GM23338 (cell line): ENCODE results near the gene ADGRD1. TPM values are rescaled to one million over a fixed set of nuclear protein-coding genes. Genes with fewer than 3 reads are reported as not detected.

Source experiments
- ATAC-seq: fragments of 200-7000 bp; cut with Tn5 transposase; 3 replicates; pipeline ENCODE4 v1.9.1; 2020
- DNase-seq: peaks from one replicate; pipeline ENCODE4 v3.0.0-alpha.2; 2015; ENCODE audit warnings: low spot score
- H2AFZ ChIP-seq: fragments of 200-600 bp; sonication (generic); 2 replicates; pipeline ENCODE4 v1.8.0; 2016; ENCODE audit warnings: antibody characterized with exemption, mild to moderate bottlenecking, moderate library complexity
- H3F3A ChIP-seq: fragments of 200-600 bp; sonication (generic); replicated peaks from 2 replicates; pipeline ENCODE4 v1.8.0; 2017; ENCODE audit warnings: antibody characterized with exemption, mixed run types, low read depth
- H3K27ac ChIP-seq: fragments of 200-600 bp; sonication (generic); 2 replicates; pipeline ENCODE4 v1.6.1; 2016; ENCODE audit warnings: low read depth
- H3K27me3 ChIP-seq: fragments of 200-600 bp; sonication (generic); 2 replicates; pipeline ENCODE4 v1.8.0; 2016; ENCODE audit warnings: mild to moderate bottlenecking, mixed run types, moderate library complexity; ENCODE audit not compliant: insufficient read depth
- H3K36me3 ChIP-seq: fragments of 200-600 bp; sonication (generic); 2 replicates; pipeline ENCODE4 v1.8.0; 2016; ENCODE audit warnings: mild to moderate bottlenecking; ENCODE audit not compliant: insufficient read depth
- H3K4me1 ChIP-seq: fragments of 200-600 bp; sonication (generic); 2 replicates; pipeline ENCODE4 v1.8.0; 2016; ENCODE audit warnings: mild to moderate bottlenecking, moderate library complexity; ENCODE audit not compliant: insufficient read depth
- H3K4me2 ChIP-seq: fragments of 200-600 bp; sonication (generic); 2 replicates; pipeline ENCODE4 v1.7.1; 2017; ENCODE audit warnings: mixed run types
- H3K4me3 ChIP-seq: fragments of 200-600 bp; sonication (generic); 2 replicates; pipeline ENCODE4 v1.6.1; 2016; ENCODE audit warnings: mixed run types
- H3K79me2 ChIP-seq: fragments of 200-600 bp; sonication (generic); replicated peaks from 2 replicates; pipeline ENCODE4 v1.8.0; 2017; ENCODE audit warnings: mild to moderate bottlenecking; ENCODE audit not compliant: insufficient read depth
- H3K9me2 ChIP-seq: fragments of 200-600 bp; sonication (generic); 2 replicates; pipeline ENCODE4 v1.8.0; 2017; ENCODE audit not compliant: insufficient read depth
- H4K20me1 ChIP-seq: fragments of 200-600 bp; sonication (generic); replicated peaks from 2 replicates; pipeline ENCODE4 v1.8.0; 2017; ENCODE audit warnings: mild to moderate bottlenecking; ENCODE audit not compliant: insufficient read depth
- H3K27ac Mint-ChIP-seq: 2 replicates; pipeline ENCODE4 v1.8.0; 2020; ENCODE audit warnings: inconsistent platforms, mild to moderate bottlenecking, moderate library complexity, mixed read lengths
- H3K27me3 Mint-ChIP-seq: 3 replicates; pipeline ENCODE4 v1.8.0; 2022; ENCODE audit warnings: low read depth, mild to moderate bottlenecking, moderate library complexity, mixed read lengths, inconsistent platforms; ENCODE audit not compliant: insufficient read depth, poor library complexity
- H3K36me3 Mint-ChIP-seq: 3 replicates; pipeline ENCODE4 v1.8.0; 2021; ENCODE audit warnings: low read depth, mild to moderate bottlenecking, inconsistent platforms, moderate library complexity, mixed read lengths
- H3K4me1 Mint-ChIP-seq: 3 replicates; pipeline ENCODE4 v1.8.0; 2020; ENCODE audit warnings: mild to moderate bottlenecking, inconsistent platforms, mixed read lengths
- H3K4me3 Mint-ChIP-seq: 3 replicates; pipeline ENCODE4 v1.8.0; 2021; ENCODE audit warnings: moderate library complexity, mild to moderate bottlenecking, inconsistent platforms, mixed read lengths
- H3K9me3 Mint-ChIP-seq: 3 replicates; pipeline ENCODE4 v1.8.0; 2020; ENCODE audit warnings: moderate library complexity, mild to moderate bottlenecking, inconsistent platforms, mixed read lengths
- CREB1 ChIP-seq: fragments of 250-450 bp; sonication (Bioruptor Pico); IDR thresholded peaks from 2 replicates; pipeline ENCODE4 v1.5.0; 2020; ENCODE audit warnings: low read depth, mild to moderate bottlenecking, moderate library complexity
- EZH2 ChIP-seq: fragments of 200-600 bp; sonication (generic); IDR thresholded peaks from one replicate; pipeline ENCODE4 v1.8.0; 2017; ENCODE audit warnings: antibody characterized with exemption, mild to moderate bottlenecking, low read depth; ENCODE audit not compliant: unreplicated experiment
- EZH2phosphoT487 ChIP-seq: fragments of 200-600 bp; sonication (generic); IDR thresholded peaks from one replicate; pipeline ENCODE4 v1.8.1; 2018; ENCODE audit warnings: antibody characterized with exemption; ENCODE audit not compliant: unreplicated experiment
- JUNB ChIP-seq: IDR thresholded peaks from one replicate; pipeline ENCODE4 v1.6.1; 2016; ENCODE audit warnings: antibody characterized with exemption; ENCODE audit not compliant: unreplicated experiment
- NANOG ChIP-seq: IDR thresholded peaks from 2 replicates; pipeline ENCODE4 v1.6.1; 2016; ENCODE audit warnings: antibody characterized with exemption, borderline replicate concordance
- POLR2AphosphoS5 ChIP-seq: IDR thresholded peaks from 2 replicates; pipeline ENCODE4 v1.6.1; 2016; ENCODE audit warnings: antibody characterized with exemption, low read depth
- STAT1 ChIP-seq: IDR thresholded peaks from one replicate; pipeline ENCODE4 v1.6.1; 2016; ENCODE audit warnings: antibody characterized with exemption; ENCODE audit not compliant: unreplicated experiment
- ZNF114 ChIP-seq: fragments of 250-450 bp; sonication (Bioruptor Pico); IDR thresholded peaks from 2 replicates; pipeline ENCODE4 v1.5.0; 2020; ENCODE audit warnings: mild to moderate bottlenecking, moderate library complexity
- ZNF331 ChIP-seq: fragments of 250-450 bp; sonication (Bioruptor Pico); IDR thresholded peaks from 2 replicates; pipeline ENCODE4 v1.5.0; 2020; ENCODE audit warnings: low read depth, mild to moderate bottlenecking, moderate library complexity
- polyA plus RNA-seq: library from polyadenylated mRNA; unstranded; fragments of >200 nt; fragmentation: Nextera tagmentation; extraction: Ambion mirVana; gene quantifications from 2 replicates; pipeline ENCODE4 v1.2.1, GENCODE V29; 2016
- total RNA-seq: library from RNA; depleted of rRNA; stranded (reverse); fragments of >200 nt; shearing (Covaris generic); gene quantifications from 2 replicates; pipeline ENCODE4 v1.2.3, GENCODE V29; 2014
- TF ChIP-seq, protein P1 (sequence below): IDR thresholded peaks from one replicate; pipeline ENCODE4 v1.6.1; 2018; ENCODE audit warnings: antibody characterized with exemption; ENCODE audit not compliant: unreplicated experiment
- TF ChIP-seq, protein P2 (sequence below): IDR thresholded peaks from 2 replicates; pipeline ENCODE4 v1.6.1; 2016; ENCODE audit warnings: antibody characterized with exemption
- TF ChIP-seq, protein P3 (sequence below): fragments of 250-450 bp; sonication (Bioruptor Pico); IDR thresholded peaks from 2 replicates; pipeline ENCODE4 v1.5.0; 2020; ENCODE audit warnings: mild to moderate bottlenecking, moderate library complexity
- TF ChIP-seq, protein P4 (sequence below), 2 experiments: fragments of 200-600 bp in 1 of 2; sonication (generic) in 1 of 2; conservative IDR thresholded peaks; 2 replicates each; pipeline versions ENCODE4 v1.5.1 to v1.6.1; 2016 to 2017; ENCODE audit warnings: antibody characterized with exemption in 2 of 2, low read depth in 2 of 2, mild to moderate bottlenecking in 2 of 2, moderate library complexity in 1 of 2

The ADGRD1 gene
- total and polyA plus RNA-seq, 2 experiments from 2014 or later = 1.4 TPM; not detected in 1

DNA sequence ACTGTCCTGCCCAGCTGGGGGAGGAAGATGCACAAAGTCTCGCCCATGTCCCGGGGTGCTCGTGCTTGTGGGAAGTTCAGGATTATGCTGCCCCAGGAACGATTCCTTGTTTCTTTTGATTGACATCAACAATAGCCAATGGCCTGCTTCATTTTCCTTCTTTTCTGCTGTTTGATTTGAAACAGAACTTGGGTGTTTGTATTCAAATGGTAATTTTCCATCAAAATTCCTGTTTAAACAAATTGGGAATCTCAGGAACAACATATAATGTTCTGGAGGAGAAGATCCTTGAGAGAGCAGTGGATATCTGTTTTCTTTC, 97.4 kb downstream of the ADGRD1 start:
- Mint-ChIP-seq H3K36me3 (no peaks in the 10 kb centered on the region), H3K4me1 (peaks cover 6% of the 10 kb centered on the region; the same call in 1 of the 3 replicates), H3K27ac (no peak overlapping the region), H3K27me3 (peaks cover 9% of the 10 kb centered on the region), H3K4me3 (no peak overlapping the region), H3K9me3 (peaks cover 5% of the 10 kb centered on the region; the same call in 2 of the 3 replicates)
- Histone ChIP-seq H3K4me2 (no peak overlapping the region), H2AFZ (no peak overlapping the region; the same call in 1 of the 2 replicates), H3K36me3 (no peaks in the 10 kb centered on the region), H3K27ac (no peak overlapping the region), H3K9me2 (no peaks in the 10 kb centered on the region), H3K4me1 (no peaks in the 10 kb centered on the region), H3K79me2 (no peaks in the 10 kb centered on the region), H4K20me1 (no peaks in the 10 kb centered on the region), H3F3A (no peaks in the 10 kb centered on the region), H3K4me3 (no peak overlapping the region), H3K27me3 (no peaks in the 10 kb centered on the region)
- DNase-seq = no peak
- ATAC-seq = no peak
- TF ChIP-seq JUNB (no peak), ZNF331 (CRISPR knock-in tag) (no peak), CREB1 (CRISPR knock-in tag) (no peak), STAT1 (no peak), ZNF114 (no peak), POLR2AphosphoS5 (no peak), EZH2phosphoT487 (no peak), NANOG (no peak), EZH2 (no peak)
- TF ChIP-seq, protein P1, sequence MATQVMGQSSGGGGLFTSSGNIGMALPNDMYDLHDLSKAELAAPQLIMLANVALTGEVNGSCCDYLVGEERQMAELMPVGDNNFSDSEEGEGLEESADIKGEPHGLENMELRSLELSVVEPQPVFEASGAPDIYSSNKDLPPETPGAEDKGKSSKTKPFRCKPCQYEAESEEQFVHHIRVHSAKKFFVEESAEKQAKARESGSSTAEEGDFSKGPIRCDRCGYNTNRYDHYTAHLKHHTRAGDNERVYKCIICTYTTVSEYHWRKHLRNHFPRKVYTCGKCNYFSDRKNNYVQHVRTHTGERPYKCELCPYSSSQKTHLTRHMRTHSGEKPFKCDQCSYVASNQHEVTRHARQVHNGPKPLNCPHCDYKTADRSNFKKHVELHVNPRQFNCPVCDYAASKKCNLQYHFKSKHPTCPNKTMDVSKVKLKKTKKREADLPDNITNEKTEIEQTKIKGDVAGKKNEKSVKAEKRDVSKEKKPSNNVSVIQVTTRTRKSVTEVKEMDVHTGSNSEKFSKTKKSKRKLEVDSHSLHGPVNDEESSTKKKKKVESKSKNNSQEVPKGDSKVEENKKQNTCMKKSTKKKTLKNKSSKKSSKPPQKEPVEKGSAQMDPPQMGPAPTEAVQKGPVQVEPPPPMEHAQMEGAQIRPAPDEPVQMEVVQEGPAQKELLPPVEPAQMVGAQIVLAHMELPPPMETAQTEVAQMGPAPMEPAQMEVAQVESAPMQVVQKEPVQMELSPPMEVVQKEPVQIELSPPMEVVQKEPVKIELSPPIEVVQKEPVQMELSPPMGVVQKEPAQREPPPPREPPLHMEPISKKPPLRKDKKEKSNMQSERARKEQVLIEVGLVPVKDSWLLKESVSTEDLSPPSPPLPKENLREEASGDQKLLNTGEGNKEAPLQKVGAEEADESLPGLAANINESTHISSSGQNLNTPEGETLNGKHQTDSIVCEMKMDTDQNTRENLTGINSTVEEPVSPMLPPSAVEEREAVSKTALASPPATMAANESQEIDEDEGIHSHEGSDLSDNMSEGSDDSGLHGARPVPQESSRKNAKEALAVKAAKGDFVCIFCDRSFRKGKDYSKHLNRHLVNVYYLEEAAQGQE = no peak
- TF ChIP-seq, protein P2, sequence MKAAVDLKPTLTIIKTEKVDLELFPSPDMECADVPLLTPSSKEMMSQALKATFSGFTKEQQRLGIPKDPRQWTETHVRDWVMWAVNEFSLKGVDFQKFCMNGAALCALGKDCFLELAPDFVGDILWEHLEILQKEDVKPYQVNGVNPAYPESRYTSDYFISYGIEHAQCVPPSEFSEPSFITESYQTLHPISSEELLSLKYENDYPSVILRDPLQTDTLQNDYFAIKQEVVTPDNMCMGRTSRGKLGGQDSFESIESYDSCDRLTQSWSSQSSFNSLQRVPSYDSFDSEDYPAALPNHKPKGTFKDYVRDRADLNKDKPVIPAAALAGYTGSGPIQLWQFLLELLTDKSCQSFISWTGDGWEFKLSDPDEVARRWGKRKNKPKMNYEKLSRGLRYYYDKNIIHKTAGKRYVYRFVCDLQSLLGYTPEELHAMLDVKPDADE = no peak
- TF ChIP-seq, protein P3, sequence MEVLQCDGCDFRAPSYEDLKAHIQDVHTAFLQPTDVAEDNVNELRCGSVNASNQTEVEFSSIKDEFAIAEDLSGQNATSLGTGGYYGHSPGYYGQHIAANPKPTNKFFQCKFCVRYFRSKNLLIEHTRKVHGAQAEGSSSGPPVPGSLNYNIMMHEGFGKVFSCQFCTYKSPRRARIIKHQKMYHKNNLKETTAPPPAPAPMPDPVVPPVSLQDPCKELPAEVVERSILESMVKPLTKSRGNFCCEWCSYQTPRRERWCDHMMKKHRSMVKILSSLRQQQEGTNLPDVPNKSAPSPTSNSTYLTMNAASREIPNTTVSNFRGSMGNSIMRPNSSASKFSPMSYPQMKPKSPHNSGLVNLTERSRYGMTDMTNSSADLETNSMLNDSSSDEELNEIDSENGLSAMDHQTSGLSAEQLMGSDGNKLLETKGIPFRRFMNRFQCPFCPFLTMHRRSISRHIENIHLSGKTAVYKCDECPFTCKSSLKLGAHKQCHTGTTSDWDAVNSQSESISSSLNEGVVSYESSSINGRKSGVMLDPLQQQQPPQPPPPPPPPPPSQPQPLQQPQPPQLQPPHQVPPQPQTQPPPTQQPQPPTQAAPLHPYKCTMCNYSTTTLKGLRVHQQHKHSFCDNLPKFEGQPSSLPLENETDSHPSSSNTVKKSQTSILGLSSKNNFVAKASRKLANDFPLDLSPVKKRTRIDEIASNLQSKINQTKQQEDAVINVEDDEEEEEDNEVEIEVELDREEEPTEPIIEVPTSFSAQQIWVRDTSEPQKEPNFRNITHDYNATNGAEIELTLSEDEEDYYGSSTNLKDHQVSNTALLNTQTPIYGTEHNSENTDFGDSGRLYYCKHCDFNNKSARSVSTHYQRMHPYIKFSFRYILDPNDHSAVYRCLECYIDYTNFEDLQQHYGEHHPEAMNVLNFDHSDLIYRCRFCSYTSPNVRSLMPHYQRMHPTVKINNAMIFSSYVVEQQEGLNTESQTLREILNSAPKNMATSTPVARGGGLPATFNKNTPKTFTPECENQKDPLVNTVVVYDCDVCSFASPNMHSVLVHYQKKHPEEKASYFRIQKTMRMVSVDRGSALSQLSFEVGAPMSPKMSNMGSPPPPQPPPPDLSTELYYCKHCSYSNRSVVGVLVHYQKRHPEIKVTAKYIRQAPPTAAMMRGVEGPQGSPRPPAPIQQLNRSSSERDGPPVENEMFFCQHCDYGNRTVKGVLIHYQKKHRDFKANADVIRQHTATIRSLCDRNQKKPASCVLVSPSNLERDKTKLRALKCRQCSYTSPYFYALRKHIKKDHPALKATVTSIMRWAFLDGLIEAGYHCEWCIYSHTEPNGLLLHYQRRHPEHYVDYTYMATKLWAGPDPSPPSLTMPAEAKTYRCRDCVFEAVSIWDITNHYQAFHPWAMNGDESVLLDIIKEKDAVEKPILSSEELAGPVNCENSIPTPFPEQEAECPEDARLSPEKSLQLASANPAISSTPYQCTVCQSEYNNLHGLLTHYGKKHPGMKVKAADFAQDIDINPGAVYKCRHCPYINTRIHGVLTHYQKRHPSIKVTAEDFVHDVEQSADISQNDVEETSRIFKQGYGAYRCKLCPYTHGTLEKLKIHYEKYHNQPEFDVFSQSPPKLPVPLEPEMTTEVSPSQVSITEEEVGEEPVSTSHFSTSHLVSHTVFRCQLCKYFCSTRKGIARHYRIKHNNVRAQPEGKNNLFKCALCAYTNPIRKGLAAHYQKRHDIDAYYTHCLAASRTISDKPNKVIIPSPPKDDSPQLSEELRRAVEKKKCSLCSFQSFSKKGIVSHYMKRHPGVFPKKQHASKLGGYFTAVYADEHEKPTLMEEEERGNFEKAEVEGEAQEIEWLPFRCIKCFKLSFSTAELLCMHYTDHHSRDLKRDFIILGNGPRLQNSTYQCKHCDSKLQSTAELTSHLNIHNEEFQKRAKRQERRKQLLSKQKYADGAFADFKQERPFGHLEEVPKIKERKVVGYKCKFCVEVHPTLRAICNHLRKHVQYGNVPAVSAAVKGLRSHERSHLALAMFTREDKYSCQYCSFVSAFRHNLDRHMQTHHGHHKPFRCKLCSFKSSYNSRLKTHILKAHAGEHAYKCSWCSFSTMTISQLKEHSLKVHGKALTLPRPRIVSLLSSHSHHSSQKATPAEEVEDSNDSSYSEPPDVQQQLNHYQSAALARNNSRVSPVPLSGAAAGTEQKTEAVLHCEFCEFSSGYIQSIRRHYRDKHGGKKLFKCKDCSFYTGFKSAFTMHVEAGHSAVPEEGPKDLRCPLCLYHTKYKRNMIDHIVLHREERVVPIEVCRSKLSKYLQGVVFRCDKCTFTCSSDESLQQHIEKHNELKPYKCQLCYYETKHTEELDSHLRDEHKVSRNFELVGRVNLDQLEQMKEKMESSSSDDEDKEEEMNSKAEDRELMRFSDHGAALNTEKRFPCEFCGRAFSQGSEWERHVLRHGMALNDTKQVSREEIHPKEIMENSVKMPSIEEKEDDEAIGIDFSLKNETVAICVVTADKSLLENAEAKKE (CRISPR knock-in tag) = no peak
- TF ChIP-seq, protein P4, sequence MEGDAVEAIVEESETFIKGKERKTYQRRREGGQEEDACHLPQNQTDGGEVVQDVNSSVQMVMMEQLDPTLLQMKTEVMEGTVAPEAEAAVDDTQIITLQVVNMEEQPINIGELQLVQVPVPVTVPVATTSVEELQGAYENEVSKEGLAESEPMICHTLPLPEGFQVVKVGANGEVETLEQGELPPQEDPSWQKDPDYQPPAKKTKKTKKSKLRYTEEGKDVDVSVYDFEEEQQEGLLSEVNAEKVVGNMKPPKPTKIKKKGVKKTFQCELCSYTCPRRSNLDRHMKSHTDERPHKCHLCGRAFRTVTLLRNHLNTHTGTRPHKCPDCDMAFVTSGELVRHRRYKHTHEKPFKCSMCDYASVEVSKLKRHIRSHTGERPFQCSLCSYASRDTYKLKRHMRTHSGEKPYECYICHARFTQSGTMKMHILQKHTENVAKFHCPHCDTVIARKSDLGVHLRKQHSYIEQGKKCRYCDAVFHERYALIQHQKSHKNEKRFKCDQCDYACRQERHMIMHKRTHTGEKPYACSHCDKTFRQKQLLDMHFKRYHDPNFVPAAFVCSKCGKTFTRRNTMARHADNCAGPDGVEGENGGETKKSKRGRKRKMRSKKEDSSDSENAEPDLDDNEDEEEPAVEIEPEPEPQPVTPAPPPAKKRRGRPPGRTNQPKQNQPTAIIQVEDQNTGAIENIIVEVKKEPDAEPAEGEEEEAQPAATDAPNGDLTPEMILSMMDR (conservative IDR thresholded peaks at IDR 0.05; ENCODE audit: low read depth in 2 of 2) = no peak
